Measurements from ENCODE around the gene IL15RA.

DNA sequence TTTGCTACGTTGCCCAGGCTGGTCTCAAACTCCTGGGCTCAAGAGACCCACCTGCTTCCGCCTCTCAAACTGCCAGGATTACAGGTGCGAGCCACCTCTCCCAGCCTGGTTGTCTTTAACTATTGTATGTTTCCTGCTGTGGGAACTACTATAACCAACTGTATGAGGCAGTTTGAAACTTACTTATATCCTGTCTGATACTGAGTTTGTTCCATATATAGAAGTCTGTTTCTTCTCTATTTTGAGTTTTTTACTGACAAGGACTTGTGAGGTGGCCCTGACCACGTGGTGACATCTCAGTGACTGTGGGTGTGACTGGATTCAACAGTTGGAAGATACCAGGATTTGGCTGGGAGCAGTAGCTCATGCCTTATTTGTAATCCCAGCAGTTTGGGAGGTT is 73.1 kb downstream of the IL15RA start:
- TF ChIP-seq, protein P1, sequence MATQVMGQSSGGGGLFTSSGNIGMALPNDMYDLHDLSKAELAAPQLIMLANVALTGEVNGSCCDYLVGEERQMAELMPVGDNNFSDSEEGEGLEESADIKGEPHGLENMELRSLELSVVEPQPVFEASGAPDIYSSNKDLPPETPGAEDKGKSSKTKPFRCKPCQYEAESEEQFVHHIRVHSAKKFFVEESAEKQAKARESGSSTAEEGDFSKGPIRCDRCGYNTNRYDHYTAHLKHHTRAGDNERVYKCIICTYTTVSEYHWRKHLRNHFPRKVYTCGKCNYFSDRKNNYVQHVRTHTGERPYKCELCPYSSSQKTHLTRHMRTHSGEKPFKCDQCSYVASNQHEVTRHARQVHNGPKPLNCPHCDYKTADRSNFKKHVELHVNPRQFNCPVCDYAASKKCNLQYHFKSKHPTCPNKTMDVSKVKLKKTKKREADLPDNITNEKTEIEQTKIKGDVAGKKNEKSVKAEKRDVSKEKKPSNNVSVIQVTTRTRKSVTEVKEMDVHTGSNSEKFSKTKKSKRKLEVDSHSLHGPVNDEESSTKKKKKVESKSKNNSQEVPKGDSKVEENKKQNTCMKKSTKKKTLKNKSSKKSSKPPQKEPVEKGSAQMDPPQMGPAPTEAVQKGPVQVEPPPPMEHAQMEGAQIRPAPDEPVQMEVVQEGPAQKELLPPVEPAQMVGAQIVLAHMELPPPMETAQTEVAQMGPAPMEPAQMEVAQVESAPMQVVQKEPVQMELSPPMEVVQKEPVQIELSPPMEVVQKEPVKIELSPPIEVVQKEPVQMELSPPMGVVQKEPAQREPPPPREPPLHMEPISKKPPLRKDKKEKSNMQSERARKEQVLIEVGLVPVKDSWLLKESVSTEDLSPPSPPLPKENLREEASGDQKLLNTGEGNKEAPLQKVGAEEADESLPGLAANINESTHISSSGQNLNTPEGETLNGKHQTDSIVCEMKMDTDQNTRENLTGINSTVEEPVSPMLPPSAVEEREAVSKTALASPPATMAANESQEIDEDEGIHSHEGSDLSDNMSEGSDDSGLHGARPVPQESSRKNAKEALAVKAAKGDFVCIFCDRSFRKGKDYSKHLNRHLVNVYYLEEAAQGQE (IDR thresholded peaks at IDR 0.05; ENCODE audit: insufficient replicate concordance, low read depth), result no peak
- TF ChIP-seq CTCF (IDR thresholded peaks at IDR 0.05; ENCODE audit: insufficient read depth, low read length) (no peak), POLR2AphosphoS5 (IDR thresholded peaks at IDR 0.05; ENCODE audit: low read depth) (no peak), SPI1 (IDR thresholded peaks at IDR 0.05; ENCODE audit: borderline replicate concordance, low read depth) (no peak)
